Right lobe of liver (tissue), 4 donors: ENCODE measurements around the gene RC3H1.

Experiments used
- CTCF ChIP-seq, 4 donors: fragments of 200-600 bp in 3 of 4; fragments of 450-650 bp in 1 of 4; IDR thresholded peaks; one replicate each; pipeline versions ENCODE4 v1.5.1 to v1.8.0; 2016 to 2022; ENCODE audit warnings: antibody characterized with exemption in 4 of 4, mild to moderate bottlenecking in 2 of 4
- POLR2A ChIP-seq: fragments of 450-650 bp; IDR thresholded peaks from one replicate; pipeline ENCODE4 v1.6.1; 2017; ENCODE audit warnings: antibody characterized with exemption, mild to moderate bottlenecking
- donor health status: DM: no; HTN: no; CAD: no.
- donor health status: DM: no; HTN: no; CAD: no.
- donor health status: DM: no; HTN: yes; CAD: no.

- TF ChIP-seq POLR2A (no peak), CTCF (IDR thresholded peaks at IDR 0.05) (no peak)
These were observed 16.9 kb upstream of the RC3H1 start for GRCh38 chr1:174039027-174039426.
